Neural cell (in vitro differentiated cells): Measurements from ENCODE around the gene USP48. TPM values are rescaled to one million over a fixed set of nuclear protein-coding genes. Genes with fewer than 3 reads are reported as not detected.

Experiments used
- H2AFZ ChIP-seq: fragments of 200-600, 300-800 bp; sonication (generic), shearing (Covaris generic); 2 replicates; pipeline ENCODE4 v1.6.0; 2014; ENCODE audit warnings: low read depth, mild to moderate bottlenecking, antibody characterized with exemption, low read length, moderate library complexity
- H3F3A ChIP-seq: fragments of 200-600 bp; shearing (Covaris generic); 2 replicates; pipeline ENCODE4 v1.6.1; 2016; ENCODE audit warnings: mild to moderate bottlenecking, moderate library complexity, mixed read lengths, antibody characterized with exemption, low read length; ENCODE audit not compliant: insufficient read depth, poor library complexity, severe bottlenecking
- H3K27ac ChIP-seq: fragments of 200-600, 300-800 bp; sonication (generic), shearing (Covaris generic); 2 replicates; pipeline ENCODE4 v1.5.1; 2014; ENCODE audit warnings: mild to moderate bottlenecking, low read length, moderate library complexity
- H3K27me3 ChIP-seq: fragments of 300-800, 200-600 bp; sonication (generic), shearing (Covaris generic); 2 replicates; pipeline ENCODE4 v1.6.0; 2014; ENCODE audit warnings: mild to moderate bottlenecking, low read depth, low read length, moderate library complexity; ENCODE audit not compliant: insufficient read depth
- H3K36me3 ChIP-seq: fragments of 300-800, 200-600 bp; sonication (generic), shearing (Covaris generic); 2 replicates; pipeline ENCODE4 v1.5.1; 2014; ENCODE audit warnings: mild to moderate bottlenecking, antibody characterized with exemption, low read length, moderate library complexity; ENCODE audit not compliant: insufficient read depth
- H3K4me2 ChIP-seq: fragments of 300-800, 200-600 bp; sonication (generic), shearing (Covaris generic); 2 replicates; pipeline ENCODE4 v1.6.0; 2014; ENCODE audit warnings: mild to moderate bottlenecking, low read length
- H3K4me3 ChIP-seq: fragments of 300-800, 200-600 bp; sonication (generic), shearing (Covaris generic); 2 replicates; pipeline ENCODE4 v1.5.1; 2014; ENCODE audit warnings: mild to moderate bottlenecking, low read length, moderate library complexity
- H3K79me2 ChIP-seq: fragments of 200-600 bp; shearing (Covaris generic); replicated peaks from 2 replicates; pipeline ENCODE4 v1.6.0; 2014; ENCODE audit warnings: mild to moderate bottlenecking, low read length, moderate library complexity; ENCODE audit not compliant: insufficient read depth
- H3K9ac ChIP-seq: fragments of 300-800, 200-600 bp; sonication (generic), shearing (Covaris generic); 2 replicates; pipeline ENCODE4 v1.6.1; 2016; ENCODE audit warnings: mild to moderate bottlenecking, low read length, mixed read lengths
- H3K9me2 ChIP-seq: fragments of 200-600 bp; shearing (Covaris generic); 2 replicates; pipeline ENCODE4 v1.6.1; 2016; ENCODE audit warnings: mild to moderate bottlenecking, low read length, mixed read lengths; ENCODE audit not compliant: insufficient read depth
- H3K9me3 ChIP-seq: fragments of 200-600, 300-800 bp; sonication (generic), shearing (Covaris generic); 2 replicates; pipeline ENCODE4 v1.6.1; 2016; ENCODE audit warnings: mild to moderate bottlenecking, mixed run types, low read length, moderate library complexity, mixed read lengths
- H4K20me1 ChIP-seq: fragments of 200-600 bp; shearing (Covaris generic); 2 replicates; pipeline ENCODE4 v1.6.1; 2016; ENCODE audit warnings: mild to moderate bottlenecking, mixed run types; ENCODE audit not compliant: insufficient read depth
- EP300 ChIP-seq: fragments of 450-650 bp; conservative IDR thresholded peaks from 2 replicates; pipeline ENCODE4 v1.6.1; 2014; ENCODE audit warnings: antibody characterized with exemption, mild to moderate bottlenecking, moderate library complexity; ENCODE audit not compliant: poor library complexity, severe bottlenecking
- EZH2 ChIP-seq: fragments of 200-600, 300-800 bp; shearing (Covaris generic), sonication (generic); IDR thresholded peaks from 2 replicates; pipeline ENCODE4 v1.6.1; 2014; ENCODE audit warnings: antibody characterized with exemption, low read length, borderline replicate concordance, mild to moderate bottlenecking; ENCODE audit not compliant: insufficient read depth, poor library complexity, severe bottlenecking
- MXI1 ChIP-seq: fragments of 450-650 bp; conservative IDR thresholded peaks from 2 replicates; pipeline ENCODE4 v1.6.1; 2014; ENCODE audit warnings: antibody characterized with exemption, mild to moderate bottlenecking; ENCODE audit not compliant: poor library complexity, severe bottlenecking
- POLR2AphosphoS5 ChIP-seq: IDR thresholded peaks from 2 replicates; pipeline ENCODE4 v1.6.1; 2012
- RAD21 ChIP-seq: fragments of 450-650 bp; conservative IDR thresholded peaks from 2 replicates; pipeline ENCODE4 v1.6.1; 2014; ENCODE audit warnings: antibody characterized with exemption, mild to moderate bottlenecking, moderate library complexity
- SMC3 ChIP-seq: fragments of 450-650 bp; conservative IDR thresholded peaks from 2 replicates; pipeline ENCODE4 v1.6.1; 2014; ENCODE audit warnings: antibody characterized with exemption, mild to moderate bottlenecking, moderate library complexity; ENCODE audit not compliant: poor library complexity
- TAF1 ChIP-seq: IDR thresholded peaks from 2 replicates; pipeline ENCODE4 v1.6.1; 2012; ENCODE audit warnings: low read depth
- polyA plus RNA-seq: library from polyadenylated mRNA; depleted of rRNA; stranded (reverse); fragments of >200 nt; gene quantifications from 2 replicates; pipeline ENCODE4 v1.2.3, GENCODE V29; 2014
- TF ChIP-seq, protein P1 (sequence below): fragments of 450-650 bp; IDR thresholded peaks from 2 replicates; pipeline ENCODE4 v1.5.1; 2014; ENCODE audit warnings: antibody characterized with exemption, mild to moderate bottlenecking, moderate library complexity; ENCODE audit not compliant: poor library complexity, severe bottlenecking
- TF ChIP-seq, protein P2 (sequence below): IDR thresholded peaks from 2 replicates; pipeline ENCODE4 v1.6.1; 2012; ENCODE audit warnings: borderline replicate concordance

USP48 gene
- polyA plus RNA-seq, 1 donor from 2014 or later, result 67.2 TPM

DNA sequence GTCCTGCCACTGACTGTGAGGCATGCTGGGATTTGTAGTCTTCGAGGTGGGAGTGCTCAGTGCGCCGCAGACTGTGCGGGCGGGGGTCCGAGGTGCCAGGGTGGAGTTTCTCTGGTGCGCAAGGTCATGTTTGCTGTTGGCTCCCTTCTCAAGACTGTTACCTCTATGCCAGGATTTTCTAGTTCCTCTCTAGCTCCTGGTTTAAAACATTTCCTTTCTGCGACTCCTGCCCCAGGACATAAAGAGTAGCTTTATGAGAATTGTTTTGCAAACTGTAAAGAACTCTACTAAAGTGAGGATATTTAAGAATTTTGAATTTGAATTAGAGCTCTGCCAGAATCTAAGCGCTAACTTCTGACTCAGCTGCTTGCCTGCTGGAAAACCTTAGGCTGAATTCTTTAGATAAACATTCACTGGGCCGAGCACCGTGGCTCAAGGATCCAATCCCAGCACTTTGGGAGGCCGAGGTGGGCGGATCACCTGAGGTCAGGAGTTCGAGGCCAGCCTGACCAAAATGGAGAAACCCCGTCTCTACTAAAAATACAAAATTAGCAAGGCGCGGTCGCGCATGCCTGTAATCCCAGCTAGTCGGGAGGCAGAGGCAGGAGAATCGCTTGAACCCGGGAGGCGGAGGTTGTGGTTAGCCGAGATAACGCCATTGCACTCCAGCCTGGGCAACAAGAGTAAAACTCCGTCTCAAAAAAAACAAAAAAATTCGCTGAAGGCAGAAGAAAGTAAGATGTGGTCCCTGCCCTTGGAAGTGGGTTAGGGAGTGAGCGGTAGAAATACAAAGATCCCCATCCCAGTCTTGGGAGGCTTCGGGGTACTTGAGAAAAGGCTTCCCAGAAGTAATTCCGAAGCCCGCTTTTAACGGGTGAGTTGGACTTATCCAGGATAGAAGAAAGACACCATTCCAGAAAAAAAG is 992 bp upstream of the USP48 start:
- peak overlapping the region; percentile 80 for H3K4me3 ChIP-seq
- TF ChIP-seq MXI1 (no peak), RAD21 (no peak), POLR2AphosphoS5 (no peak), EP300 (no peak), EZH2 (no peak), TAF1 (no peak), SMC3 (no peak)
- TF ChIP-seq, protein P1, sequence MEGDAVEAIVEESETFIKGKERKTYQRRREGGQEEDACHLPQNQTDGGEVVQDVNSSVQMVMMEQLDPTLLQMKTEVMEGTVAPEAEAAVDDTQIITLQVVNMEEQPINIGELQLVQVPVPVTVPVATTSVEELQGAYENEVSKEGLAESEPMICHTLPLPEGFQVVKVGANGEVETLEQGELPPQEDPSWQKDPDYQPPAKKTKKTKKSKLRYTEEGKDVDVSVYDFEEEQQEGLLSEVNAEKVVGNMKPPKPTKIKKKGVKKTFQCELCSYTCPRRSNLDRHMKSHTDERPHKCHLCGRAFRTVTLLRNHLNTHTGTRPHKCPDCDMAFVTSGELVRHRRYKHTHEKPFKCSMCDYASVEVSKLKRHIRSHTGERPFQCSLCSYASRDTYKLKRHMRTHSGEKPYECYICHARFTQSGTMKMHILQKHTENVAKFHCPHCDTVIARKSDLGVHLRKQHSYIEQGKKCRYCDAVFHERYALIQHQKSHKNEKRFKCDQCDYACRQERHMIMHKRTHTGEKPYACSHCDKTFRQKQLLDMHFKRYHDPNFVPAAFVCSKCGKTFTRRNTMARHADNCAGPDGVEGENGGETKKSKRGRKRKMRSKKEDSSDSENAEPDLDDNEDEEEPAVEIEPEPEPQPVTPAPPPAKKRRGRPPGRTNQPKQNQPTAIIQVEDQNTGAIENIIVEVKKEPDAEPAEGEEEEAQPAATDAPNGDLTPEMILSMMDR, result no peak
- TF ChIP-seq, protein P2, sequence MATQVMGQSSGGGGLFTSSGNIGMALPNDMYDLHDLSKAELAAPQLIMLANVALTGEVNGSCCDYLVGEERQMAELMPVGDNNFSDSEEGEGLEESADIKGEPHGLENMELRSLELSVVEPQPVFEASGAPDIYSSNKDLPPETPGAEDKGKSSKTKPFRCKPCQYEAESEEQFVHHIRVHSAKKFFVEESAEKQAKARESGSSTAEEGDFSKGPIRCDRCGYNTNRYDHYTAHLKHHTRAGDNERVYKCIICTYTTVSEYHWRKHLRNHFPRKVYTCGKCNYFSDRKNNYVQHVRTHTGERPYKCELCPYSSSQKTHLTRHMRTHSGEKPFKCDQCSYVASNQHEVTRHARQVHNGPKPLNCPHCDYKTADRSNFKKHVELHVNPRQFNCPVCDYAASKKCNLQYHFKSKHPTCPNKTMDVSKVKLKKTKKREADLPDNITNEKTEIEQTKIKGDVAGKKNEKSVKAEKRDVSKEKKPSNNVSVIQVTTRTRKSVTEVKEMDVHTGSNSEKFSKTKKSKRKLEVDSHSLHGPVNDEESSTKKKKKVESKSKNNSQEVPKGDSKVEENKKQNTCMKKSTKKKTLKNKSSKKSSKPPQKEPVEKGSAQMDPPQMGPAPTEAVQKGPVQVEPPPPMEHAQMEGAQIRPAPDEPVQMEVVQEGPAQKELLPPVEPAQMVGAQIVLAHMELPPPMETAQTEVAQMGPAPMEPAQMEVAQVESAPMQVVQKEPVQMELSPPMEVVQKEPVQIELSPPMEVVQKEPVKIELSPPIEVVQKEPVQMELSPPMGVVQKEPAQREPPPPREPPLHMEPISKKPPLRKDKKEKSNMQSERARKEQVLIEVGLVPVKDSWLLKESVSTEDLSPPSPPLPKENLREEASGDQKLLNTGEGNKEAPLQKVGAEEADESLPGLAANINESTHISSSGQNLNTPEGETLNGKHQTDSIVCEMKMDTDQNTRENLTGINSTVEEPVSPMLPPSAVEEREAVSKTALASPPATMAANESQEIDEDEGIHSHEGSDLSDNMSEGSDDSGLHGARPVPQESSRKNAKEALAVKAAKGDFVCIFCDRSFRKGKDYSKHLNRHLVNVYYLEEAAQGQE, result no peak

DNA sequence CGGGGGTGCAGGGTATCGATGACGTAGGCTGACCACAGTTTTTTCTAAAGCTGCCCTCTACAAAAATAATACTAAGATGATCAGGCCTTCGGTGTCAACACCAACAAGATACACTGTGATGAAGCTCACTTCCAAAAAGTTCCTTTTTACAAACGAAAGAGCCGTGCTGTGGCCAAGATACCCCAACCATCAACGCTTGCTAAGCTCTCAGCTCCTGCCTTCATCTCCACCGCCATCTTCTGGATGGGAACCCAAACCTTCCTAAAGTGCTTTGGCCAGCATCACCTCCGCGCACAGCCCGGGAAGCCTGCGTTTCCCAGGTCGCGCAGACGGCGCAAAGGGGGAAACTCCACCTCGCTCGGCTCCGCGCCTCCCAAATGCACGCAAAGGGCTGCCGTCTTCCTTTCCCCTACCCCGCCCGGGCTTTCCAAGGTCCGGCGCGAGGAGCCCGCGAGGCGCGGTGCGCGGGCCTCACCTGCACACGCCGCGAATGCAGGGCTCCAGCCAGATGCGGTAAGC is 541 bp downstream of the USP48 start:
- Histone ChIP-seq H3K9ac (peak overlapping the region; percentile 92), H3K79me2 (peaks cover 38% of the 10 kb centered on the region), H3K27me3 (no peaks in the 10 kb centered on the region), H3K27ac (peak overlapping the region; percentile 95), H4K20me1 (no peaks in the 10 kb centered on the region), H3K9me3 (no peaks in the 10 kb centered on the region), H3K4me3 (peak overlapping the region; percentile 80), H3F3A (no peaks in the 10 kb centered on the region), H2AFZ (peak overlapping the region; percentile 35), H3K4me2 (peak overlapping the region; percentile 49), H3K9me2 (no peaks in the 10 kb centered on the region), H3K36me3 (no peaks in the 10 kb centered on the region)
- TF ChIP-seq EP300 (no peak), MXI1 (no peak), SMC3 (peak; percentile 48), TAF1 (no peak), EZH2 (no peak), RAD21 (peak; percentile 54), POLR2AphosphoS5 (no peak)
- TF ChIP-seq, protein P2, result no peak
- TF ChIP-seq, protein P1, result peak; percentile 62

More for the DNA sequence above, 992 bp upstream of the USP48 start:
- Histone ChIP-seq H3K36me3 (no peaks in the 10 kb centered on the region), H3K9ac (peak overlapping the region; percentile 92), H3K4me2 (peak overlapping the region; percentile 27), H3K9me3 (no peaks in the 10 kb centered on the region), H2AFZ (peak overlapping the region; percentile 81), H3K27ac (peak overlapping the region; percentile 95), H3F3A (no peaks in the 10 kb centered on the region), H3K27me3 (no peaks in the 10 kb centered on the region), H4K20me1 (no peaks in the 10 kb centered on the region), H3K79me2 (peaks cover 27% of the 10 kb centered on the region), H3K9me2 (no peaks in the 10 kb centered on the region)
